ENCODE results near the gene ANGPTL1.

DNA sequence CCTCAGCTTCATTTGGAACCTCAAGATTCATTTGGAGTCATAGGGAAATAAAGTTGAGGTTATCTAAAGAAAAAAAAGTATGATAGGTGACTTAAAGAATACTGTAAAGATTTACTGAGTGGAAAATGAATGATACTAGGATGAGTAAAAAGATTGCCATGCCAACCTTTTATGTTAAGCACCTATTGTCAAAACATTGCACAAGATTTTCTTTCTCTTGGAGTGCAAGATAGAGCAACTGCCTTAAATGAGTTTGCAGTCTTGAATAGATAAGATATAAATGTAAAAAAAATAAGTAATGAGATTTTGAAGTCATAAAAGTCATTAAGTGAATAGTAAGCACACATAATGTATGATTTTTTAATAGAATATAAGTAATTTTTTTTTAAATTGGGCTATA lies 5.1 kb upstream of the ANGPTL1 start:
- TF ChIP-seq, protein P1, sequence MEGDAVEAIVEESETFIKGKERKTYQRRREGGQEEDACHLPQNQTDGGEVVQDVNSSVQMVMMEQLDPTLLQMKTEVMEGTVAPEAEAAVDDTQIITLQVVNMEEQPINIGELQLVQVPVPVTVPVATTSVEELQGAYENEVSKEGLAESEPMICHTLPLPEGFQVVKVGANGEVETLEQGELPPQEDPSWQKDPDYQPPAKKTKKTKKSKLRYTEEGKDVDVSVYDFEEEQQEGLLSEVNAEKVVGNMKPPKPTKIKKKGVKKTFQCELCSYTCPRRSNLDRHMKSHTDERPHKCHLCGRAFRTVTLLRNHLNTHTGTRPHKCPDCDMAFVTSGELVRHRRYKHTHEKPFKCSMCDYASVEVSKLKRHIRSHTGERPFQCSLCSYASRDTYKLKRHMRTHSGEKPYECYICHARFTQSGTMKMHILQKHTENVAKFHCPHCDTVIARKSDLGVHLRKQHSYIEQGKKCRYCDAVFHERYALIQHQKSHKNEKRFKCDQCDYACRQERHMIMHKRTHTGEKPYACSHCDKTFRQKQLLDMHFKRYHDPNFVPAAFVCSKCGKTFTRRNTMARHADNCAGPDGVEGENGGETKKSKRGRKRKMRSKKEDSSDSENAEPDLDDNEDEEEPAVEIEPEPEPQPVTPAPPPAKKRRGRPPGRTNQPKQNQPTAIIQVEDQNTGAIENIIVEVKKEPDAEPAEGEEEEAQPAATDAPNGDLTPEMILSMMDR (conservative IDR thresholded peaks at IDR 0.05; ENCODE audit: low read length), result no peak
- no peak for TF ChIP-seq EZH2phosphoT487 (IDR thresholded peaks at IDR 0.05; ENCODE audit: borderline replicate concordance)
